HG02943 (cell line): ENCODE data around the gene CETP.

Experiments used
- ATAC-seq: cut with Tn5 transposase; IDR thresholded peaks from one replicate; pipeline ENCODE4 v1.9.1; 2021; ENCODE audit warnings: mild to moderate bottlenecking, low read depth, moderate library complexity; ENCODE audit not compliant: unreplicated experiment

Gene CETP

GRCh38 chr16:57013902-57014301 is 52.2 kb downstream of the CETP start:
- ATAC-seq, result no peak

GRCh38 chr16:57016301-57016700 is 54.6 kb downstream of the CETP start:
- ATAC-seq, result no peak

- ATAC-seq, result no peak
These were observed 55.1 kb downstream of the CETP start for GRCh38 chr16:57016831-57017230.

- ATAC-seq, result no peak
These were observed 55.5 kb downstream of the CETP start for GRCh38 chr16:57017251-57017650.

GRCh38 chr16:57019746-57020145 is 58.0 kb downstream of the CETP start:
- ATAC-seq, result no peak

- ATAC-seq, result no peak
These were observed 58.9 kb downstream of the CETP start for GRCh38 chr16:57020651-57021050.

- ATAC-seq, result no peak
These were observed 60.0 kb downstream of the CETP start for GRCh38 chr16:57021757-57022156.

GRCh38 chr16:57022445-57022844 is 60.7 kb downstream of the CETP start:
- no peak for ATAC-seq

GRCh38 chr16:57023541-57024249 is 61.9 kb downstream of the CETP start:
- no peak for ATAC-seq

- no peak for ATAC-seq
These were observed 63.3 kb downstream of the CETP start for GRCh38 chr16:57024894-57025680.

- ATAC-seq, result no peak
These were observed 64.4 kb downstream of the CETP start for GRCh38 chr16:57025941-57026777.

- no peak for ATAC-seq
These were observed 65.0 kb downstream of the CETP start for GRCh38 chr16:57026778-57027062.

GRCh38 chr16:57027067-57027466 is 65.3 kb downstream of the CETP start:
- ATAC-seq, result no peak

- ATAC-seq, result no peak
These were observed 66.3 kb downstream of the CETP start for GRCh38 chr16:57028086-57028485.

- ATAC-seq, result no peak
These were observed 67.7 kb downstream of the CETP start for GRCh38 chr16:57029161-57030160.

GRCh38 chr16:57030346-57030902 is 68.7 kb downstream of the CETP start:
- no peak for ATAC-seq

- ATAC-seq, result no peak
These were observed 69.4 kb downstream of the CETP start for GRCh38 chr16:57031156-57031555.

GRCh38 chr16:57032346-57032745 is 70.6 kb downstream of the CETP start:
- no peak for ATAC-seq

- ATAC-seq, result no peak
These were observed 71.2 kb downstream of the CETP start for GRCh38 chr16:57032931-57033330.
